LNCaP clone FGC (cell line): ENCODE data around the gene MCTP2.

Experiments
- DNase-seq: peaks from one replicate; pipeline ENCODE4 v3.0.0-alpha.2; 2011; ENCODE audit warnings: low read depth
- H3K4me3 ChIP-seq: 2 replicates; pipeline ENCODE4 v1.5.1; 2011; ENCODE audit warnings: mild to moderate bottlenecking, low read depth, low read length, control low read depth
- TF ChIP-seq, protein P1 (sequence below): IDR thresholded peaks from 2 replicates; pipeline ENCODE4 v1.5.1; 2012; ENCODE audit warnings: mild to moderate bottlenecking; ENCODE audit not compliant: control insufficient read depth, insufficient read depth; ENCODE audit errors: extremely low read depth

MCTP2 gene

DNA sequence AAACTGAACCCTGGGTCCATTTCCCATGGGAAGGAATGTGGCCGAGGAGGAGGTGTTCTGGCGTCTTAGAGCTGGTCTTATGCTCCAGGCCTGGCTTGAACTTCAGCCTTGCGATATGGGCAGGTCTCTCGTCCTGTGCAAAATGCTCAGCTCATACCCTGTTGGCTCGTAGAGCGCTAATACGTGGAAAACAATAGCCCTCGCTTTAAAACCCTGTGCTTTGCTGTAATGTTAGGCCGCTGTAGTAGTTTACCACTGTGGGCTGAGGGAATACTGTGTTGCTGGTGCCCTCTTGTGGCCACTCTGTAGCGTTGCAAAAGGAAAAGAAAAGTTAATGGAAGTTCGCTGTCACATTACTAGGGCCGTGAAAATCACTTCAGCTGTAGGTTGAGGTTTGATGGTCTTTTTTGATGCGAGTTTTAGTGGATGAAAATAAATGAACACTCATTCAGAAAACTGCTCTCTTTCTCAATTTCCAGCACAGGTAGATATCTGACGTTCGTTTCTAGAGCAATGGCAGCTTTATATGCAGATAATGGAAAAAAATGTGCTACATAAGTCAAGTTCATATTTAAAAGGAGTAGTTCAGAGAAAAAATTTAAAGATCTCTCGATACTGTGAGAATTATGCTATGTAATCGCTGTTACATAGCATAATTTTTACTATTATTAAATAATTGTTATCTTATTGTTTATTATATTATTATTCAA, 92.9 kb downstream of the MCTP2 start:
- DNase-seq: peak; percentile 22
- no peak overlapping the region for H3K4me3 ChIP-seq
- TF ChIP-seq, protein P1, sequence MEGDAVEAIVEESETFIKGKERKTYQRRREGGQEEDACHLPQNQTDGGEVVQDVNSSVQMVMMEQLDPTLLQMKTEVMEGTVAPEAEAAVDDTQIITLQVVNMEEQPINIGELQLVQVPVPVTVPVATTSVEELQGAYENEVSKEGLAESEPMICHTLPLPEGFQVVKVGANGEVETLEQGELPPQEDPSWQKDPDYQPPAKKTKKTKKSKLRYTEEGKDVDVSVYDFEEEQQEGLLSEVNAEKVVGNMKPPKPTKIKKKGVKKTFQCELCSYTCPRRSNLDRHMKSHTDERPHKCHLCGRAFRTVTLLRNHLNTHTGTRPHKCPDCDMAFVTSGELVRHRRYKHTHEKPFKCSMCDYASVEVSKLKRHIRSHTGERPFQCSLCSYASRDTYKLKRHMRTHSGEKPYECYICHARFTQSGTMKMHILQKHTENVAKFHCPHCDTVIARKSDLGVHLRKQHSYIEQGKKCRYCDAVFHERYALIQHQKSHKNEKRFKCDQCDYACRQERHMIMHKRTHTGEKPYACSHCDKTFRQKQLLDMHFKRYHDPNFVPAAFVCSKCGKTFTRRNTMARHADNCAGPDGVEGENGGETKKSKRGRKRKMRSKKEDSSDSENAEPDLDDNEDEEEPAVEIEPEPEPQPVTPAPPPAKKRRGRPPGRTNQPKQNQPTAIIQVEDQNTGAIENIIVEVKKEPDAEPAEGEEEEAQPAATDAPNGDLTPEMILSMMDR: peak; percentile 90

DNA sequence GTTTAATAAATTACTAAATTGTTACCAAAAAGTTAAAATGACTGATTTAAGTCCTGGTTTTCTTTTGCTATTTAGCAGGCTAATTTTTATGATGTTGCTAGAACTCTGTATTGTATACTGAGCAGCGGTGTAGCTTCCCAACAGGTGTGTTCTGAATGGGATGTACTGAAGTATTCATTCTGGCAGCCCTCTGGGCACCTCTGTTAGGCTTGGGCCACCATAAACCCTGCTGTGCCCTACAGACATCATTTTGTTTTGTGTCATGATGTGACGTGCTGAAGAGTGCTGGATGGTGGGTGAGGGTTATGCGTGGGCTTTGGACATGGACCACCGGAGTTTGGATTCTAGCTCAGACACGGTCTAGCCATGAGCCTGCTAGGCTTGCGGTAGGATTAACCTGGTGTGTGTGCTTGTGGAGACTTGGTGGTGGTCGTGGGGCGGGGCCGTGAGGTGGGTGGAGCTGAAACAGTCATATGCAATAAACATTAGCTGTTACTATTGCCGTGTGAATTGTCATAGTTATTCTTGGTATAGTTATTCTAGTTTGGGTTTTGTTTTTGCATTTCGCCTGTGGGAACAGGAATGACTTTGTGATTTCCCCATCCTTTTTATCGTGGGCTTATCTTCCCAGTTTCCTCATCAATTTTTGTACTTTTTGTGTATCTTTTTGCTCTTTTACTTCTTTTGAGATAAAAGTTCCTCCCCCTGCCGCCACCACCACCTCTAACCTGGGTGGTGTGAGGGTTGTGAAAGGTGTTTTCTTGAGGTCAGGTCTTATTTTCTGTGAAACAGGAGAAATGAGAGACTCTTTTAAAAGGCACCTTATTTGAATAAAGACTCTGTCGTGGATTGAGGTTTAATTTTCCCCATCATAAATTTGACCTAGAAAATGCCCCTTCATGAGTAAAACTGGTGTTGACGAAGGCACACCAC, 93.7 kb downstream of the MCTP2 start:
- DNase-seq: no peak
- H3K4me3 ChIP-seq: no peak overlapping the region
- TF ChIP-seq, protein P1: no peak

DNA sequence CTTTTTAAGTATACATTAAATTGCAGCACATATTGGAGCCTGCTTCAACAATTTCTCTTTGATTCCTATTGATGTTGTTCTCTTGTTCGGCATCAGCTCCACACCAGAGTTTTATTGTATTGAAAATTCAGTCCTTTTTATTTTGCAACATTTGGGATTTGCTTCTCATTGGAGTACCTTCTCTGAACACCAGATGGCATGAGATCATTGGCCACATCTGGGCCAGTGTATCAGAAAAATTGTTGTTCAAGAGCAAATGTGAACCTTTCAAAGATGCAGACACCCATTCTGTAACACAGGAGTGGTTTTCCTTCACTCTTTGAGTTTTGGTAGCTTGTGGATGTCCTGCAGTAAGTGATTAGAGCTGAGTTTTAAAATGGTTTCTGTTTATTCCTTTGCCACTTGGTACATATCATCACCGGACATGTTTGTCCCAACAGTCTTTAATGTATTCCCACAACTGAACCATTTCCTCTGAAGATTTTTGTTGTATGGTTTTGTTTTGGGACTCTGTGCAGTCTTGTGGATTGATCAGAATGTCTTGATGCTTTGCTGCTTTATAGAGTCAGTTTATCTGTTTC, 96.1 kb downstream of the MCTP2 start:
- no peak overlapping the region for H3K4me3 ChIP-seq
- no peak for DNase-seq
- TF ChIP-seq, protein P1: peak; percentile 68

DNA sequence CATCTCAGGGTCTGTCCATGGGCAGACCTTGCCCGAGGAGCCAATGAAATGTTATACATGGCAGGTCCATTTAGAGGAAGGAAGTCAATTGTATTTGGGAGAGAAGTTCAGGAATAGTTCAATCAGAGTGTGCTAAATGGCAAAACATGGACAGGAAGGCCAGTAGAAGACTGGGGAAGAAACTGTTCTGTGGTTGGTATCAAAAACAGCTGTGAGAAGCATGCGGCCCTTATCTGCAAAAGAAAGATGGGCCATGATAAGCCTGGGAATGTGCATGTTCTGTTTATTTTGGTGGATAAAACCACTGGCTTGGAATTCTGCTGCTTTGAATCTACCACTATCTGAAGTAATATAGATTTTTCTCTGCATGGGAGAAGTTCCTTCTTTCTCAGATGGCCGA, 100.4 kb downstream of the MCTP2 start:
- TF ChIP-seq, protein P1: no peak
- no peak overlapping the region for H3K4me3 ChIP-seq
- DNase-seq: no peak

DNA sequence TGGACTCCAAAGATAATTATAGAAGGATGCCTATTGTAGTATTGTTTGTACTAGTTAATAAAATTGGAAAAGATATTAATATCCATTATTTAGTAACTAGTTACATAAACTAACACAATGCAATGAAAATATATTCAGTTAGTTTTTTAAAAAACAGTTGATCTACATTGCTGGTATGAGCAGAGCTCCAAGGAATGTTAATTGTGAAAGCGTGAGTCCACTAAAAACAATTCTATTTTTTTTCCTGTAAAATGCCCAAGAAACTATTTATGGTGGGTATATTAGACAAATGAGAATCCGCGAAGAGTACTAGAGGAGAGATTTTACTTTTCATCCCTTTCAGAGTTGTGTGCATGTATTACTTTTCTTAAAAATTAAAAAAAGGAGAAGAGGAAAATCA, 104.3 kb downstream of the MCTP2 start:
- H3K4me3 ChIP-seq: no peak overlapping the region
- no peak for DNase-seq
- TF ChIP-seq, protein P1: no peak

DNA sequence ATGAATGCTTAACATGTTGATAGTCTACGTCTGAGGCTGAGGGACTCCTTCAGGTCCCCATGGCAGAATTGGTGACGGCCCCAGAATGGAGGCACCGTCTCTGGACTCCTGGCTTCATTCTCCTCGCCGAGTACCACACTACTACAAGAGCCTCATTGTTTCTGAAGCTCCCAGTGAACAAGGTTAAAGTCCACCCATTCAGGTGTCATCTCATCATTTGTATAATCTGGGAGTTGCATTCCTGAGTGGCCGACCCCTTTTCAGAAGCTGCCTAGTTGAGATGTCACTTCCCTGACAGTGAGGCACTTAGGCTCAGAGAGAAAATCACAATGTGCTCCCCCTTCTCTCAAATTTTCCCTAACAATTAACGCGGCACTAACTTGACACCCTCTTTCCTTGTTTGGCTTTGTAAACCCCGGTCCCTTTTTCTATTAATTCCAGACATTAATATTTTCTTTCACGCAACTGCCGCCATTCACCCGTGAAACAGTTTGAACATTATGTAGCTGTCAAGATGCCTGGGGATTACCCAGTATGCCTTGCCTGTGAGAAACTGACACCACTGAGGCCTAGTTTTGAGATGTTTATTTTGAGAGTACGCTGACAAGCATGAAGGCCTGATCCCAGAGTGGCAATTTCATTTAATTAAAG, 105.6 kb downstream of the MCTP2 start:
- no peak for DNase-seq
- TF ChIP-seq, protein P1: no peak
- H3K4me3 ChIP-seq: no peak overlapping the region
